Karpas-422 (cell line): ENCODE results near the gene NHS. TPM values are rescaled to one million over a fixed set of nuclear protein-coding genes. Genes with fewer than 3 reads are reported as not detected.

Source experiments
- DNase-seq: peaks from one replicate; pipeline ENCODE4 v3.0.0-alpha.2; 2015
- H2AFZ ChIP-seq: fragments of 200-600 bp; sonication (generic); 2 replicates; pipeline ENCODE4 v1.6.1; 2014; ENCODE audit warnings: antibody characterized with exemption, low read length, mixed read lengths
- H3K27ac ChIP-seq: fragments of 200-600 bp; sonication (generic); 2 replicates; pipeline ENCODE4 v1.5.1; 2014; ENCODE audit warnings: mild to moderate bottlenecking, low read length, moderate library complexity
- H3K27me3 ChIP-seq: fragments of 200-600 bp; sonication (generic); 2 replicates; pipeline ENCODE4 v1.6.1; 2014; ENCODE audit warnings: low read length, mixed read lengths
- H3K36me3 ChIP-seq: fragments of 200-600 bp; sonication (generic); 2 replicates; pipeline ENCODE4 v1.6.1; 2014; ENCODE audit warnings: low read length, mixed read lengths; ENCODE audit not compliant: insufficient read depth
- H3K4me1 ChIP-seq: fragments of 200-600 bp; sonication (generic); 2 replicates; pipeline ENCODE4 v1.6.1; 2014; ENCODE audit warnings: mild to moderate bottlenecking, low read length, mixed read lengths
- H3K4me2 ChIP-seq: fragments of 200-600 bp; sonication (generic); 2 replicates; pipeline ENCODE4 v1.6.1; 2014; ENCODE audit warnings: low read length, low read depth, mild to moderate bottlenecking; ENCODE audit not compliant: poor library complexity, severe bottlenecking
- H3K4me3 ChIP-seq: fragments of 200-600 bp; sonication (generic); 2 replicates; pipeline ENCODE4 v1.5.1; 2014; ENCODE audit warnings: mild to moderate bottlenecking, antibody characterized with exemption, low read length, mixed read lengths
- H3K79me2 ChIP-seq: fragments of 200-600 bp; sonication (generic); 2 replicates; pipeline ENCODE4 v1.6.1; 2014; ENCODE audit warnings: mild to moderate bottlenecking, low read length, mixed read lengths
- H3K9ac ChIP-seq: fragments of 200-600 bp; sonication (generic); 2 replicates; pipeline ENCODE4 v1.6.0; 2014; ENCODE audit warnings: low read length
- H3K9me2 ChIP-seq: fragments of 200-600 bp; sonication (generic), shearing (Covaris generic); replicated peaks from 2 replicates; pipeline ENCODE4 v1.6.0; 2014; ENCODE audit warnings: mild to moderate bottlenecking, low read length, moderate library complexity; ENCODE audit not compliant: insufficient read depth
- H3K9me3 ChIP-seq: fragments of 300-700, 200-600 bp; sonication (generic); 2 replicates; pipeline ENCODE4 v1.6.1; 2014; ENCODE audit warnings: low read length, mixed read lengths
- H4K20me1 ChIP-seq: fragments of 200-600 bp; sonication (generic); 2 replicates; pipeline ENCODE4 v1.6.1; 2014; ENCODE audit warnings: mild to moderate bottlenecking, antibody characterized with exemption, low read length, low read depth; ENCODE audit not compliant: insufficient read depth
- total RNA-seq: library from RNA; depleted of rRNA; stranded (reverse); fragments of >200 nt; shearing (Covaris generic); gene quantifications from 2 replicates; pipeline ENCODE4 v1.2.3, GENCODE V29; 2014; ENCODE audit warnings: low replicate concordance

The NHS gene
- total RNA-seq, 1 experiment from 2014 or later: 0.15 TPM

GRCh38 chrX:17380221-17380620, 5.2 kb downstream of the NHS start:
- H3K4me3 ChIP-seq: no peak overlapping the region

GRCh38 chrX:17390419-17390850, 15.4 kb downstream of the NHS start:
- Histone ChIP-seq H3K27ac (no peak overlapping the region), H3K27me3 (no peaks in the 10 kb centered on the region), H3K79me2 (no peaks in the 10 kb centered on the region), H2AFZ (no peak overlapping the region), H3K4me2 (no peak overlapping the region), H3K36me3 (no peaks in the 10 kb centered on the region), H3K4me1 (peaks cover 4% of the 10 kb centered on the region), H3K9ac (no peak overlapping the region), H3K9me2 (no peaks in the 10 kb centered on the region; the same call in 1 of the 2 replicates), H3K4me3 (no peak overlapping the region), H3K9me3 (no peaks in the 10 kb centered on the region), H4K20me1 (no peaks in the 10 kb centered on the region)
- DNase-seq: no peak

More at GRCh38 chrX:17380221-17380620, 5.2 kb downstream of the NHS start:
- DNase-seq: no peak
- no peaks in the 10 kb centered on the region for H3K27me3 ChIP-seq
- no peak overlapping the region for H3K4me2 ChIP-seq
- H3K9me2 ChIP-seq: no peaks in the 10 kb centered on the region
- no peaks in the 10 kb centered on the region for H3K79me2 ChIP-seq
- H3K4me1 ChIP-seq: no peaks in the 10 kb centered on the region
- H2AFZ ChIP-seq: no peak overlapping the region
- no peaks in the 10 kb centered on the region for H4K20me1 ChIP-seq
- H3K9ac ChIP-seq: no peak overlapping the region
- H3K36me3 ChIP-seq: no peaks in the 10 kb centered on the region
- H3K9me3 ChIP-seq: no peaks in the 10 kb centered on the region; the same call in none of the 2 replicates
- H3K27ac ChIP-seq: no peak overlapping the region

GRCh38 chrX:17395154-17395553, 20.2 kb downstream of the NHS start:
- H3K4me2 ChIP-seq: no peak overlapping the region

GRCh38 chrX:17397074-17397473, 22.1 kb downstream of the NHS start:
- Histone ChIP-seq H3K27me3 (no peaks in the 10 kb centered on the region), H3K9me2 (no peaks in the 10 kb centered on the region), H2AFZ (no peak overlapping the region), H3K4me1 (peaks cover 4% of the 10 kb centered on the region), H3K4me3 (no peak overlapping the region), H3K79me2 (no peaks in the 10 kb centered on the region), H3K27ac (no peak overlapping the region), H3K9ac (no peak overlapping the region), H3K4me2 (no peak overlapping the region), H3K9me3 (no peaks in the 10 kb centered on the region), H3K36me3 (no peaks in the 10 kb centered on the region), H4K20me1 (no peaks in the 10 kb centered on the region)
- DNase-seq: no peak

More at GRCh38 chrX:17395154-17395553, 20.2 kb downstream of the NHS start:
- Histone ChIP-seq H3K79me2 (no peaks in the 10 kb centered on the region), H3K36me3 (no peaks in the 10 kb centered on the region), H3K27ac (no peak overlapping the region), H3K4me3 (no peak overlapping the region), H3K4me1 (peaks cover 4% of the 10 kb centered on the region), H2AFZ (no peak overlapping the region), H3K27me3 (no peaks in the 10 kb centered on the region), H3K9ac (no peak overlapping the region), H4K20me1 (no peaks in the 10 kb centered on the region), H3K9me3 (no peaks in the 10 kb centered on the region), H3K9me2 (no peaks in the 10 kb centered on the region)
- no peak for DNase-seq

GRCh38 chrX:17403189-17403691, 28.2 kb downstream of the NHS start:
- H3K9me2 ChIP-seq: no peaks in the 10 kb centered on the region
- H3K27ac ChIP-seq: no peak overlapping the region
- H3K4me3 ChIP-seq: no peak overlapping the region
- no peaks in the 10 kb centered on the region for H3K36me3 ChIP-seq
- no peak overlapping the region for H3K9ac ChIP-seq
- H4K20me1 ChIP-seq: no peaks in the 10 kb centered on the region
- no peak overlapping the region for H3K4me2 ChIP-seq
- H3K79me2 ChIP-seq: no peaks in the 10 kb centered on the region
- DNase-seq: no peak
- no peaks in the 10 kb centered on the region for H3K9me3 ChIP-seq
- H3K4me1 ChIP-seq: no peaks in the 10 kb centered on the region
- H3K27me3 ChIP-seq: no peaks in the 10 kb centered on the region
- no peak overlapping the region for H2AFZ ChIP-seq

GRCh38 chrX:17403972-17404371, 29.0 kb downstream of the NHS start:
- no peaks in the 10 kb centered on the region for H3K4me1 ChIP-seq
- H3K36me3 ChIP-seq: no peaks in the 10 kb centered on the region
- no peak overlapping the region for H2AFZ ChIP-seq
- H3K79me2 ChIP-seq: no peaks in the 10 kb centered on the region
- H3K9me2 ChIP-seq: no peaks in the 10 kb centered on the region
- no peak overlapping the region for H3K9ac ChIP-seq
- no peaks in the 10 kb centered on the region for H3K9me3 ChIP-seq
- H4K20me1 ChIP-seq: no peaks in the 10 kb centered on the region
- H3K27ac ChIP-seq: no peak overlapping the region
- no peak overlapping the region for H3K4me3 ChIP-seq
- H3K27me3 ChIP-seq: no peaks in the 10 kb centered on the region
- no peak overlapping the region for H3K4me2 ChIP-seq
- no peak for DNase-seq

- no peaks in the 10 kb centered on the region for H4K20me1 ChIP-seq
- H3K27ac ChIP-seq: no peak overlapping the region
- H3K9ac ChIP-seq: no peak overlapping the region
- H3K4me3 ChIP-seq: no peak overlapping the region
- H3K4me1 ChIP-seq: no peaks in the 10 kb centered on the region
- no peaks in the 10 kb centered on the region for H3K36me3 ChIP-seq
- no peaks in the 10 kb centered on the region for H3K9me2 ChIP-seq
- H3K4me2 ChIP-seq: no peak overlapping the region
- H3K9me3 ChIP-seq: no peaks in the 10 kb centered on the region
- H3K27me3 ChIP-seq: no peaks in the 10 kb centered on the region
- no peaks in the 10 kb centered on the region for H3K79me2 ChIP-seq
- no peak overlapping the region for H2AFZ ChIP-seq
- DNase-seq: no peak
Observed at GRCh38 chrX:17405225-17405969, 30.4 kb downstream of the NHS start.

GRCh38 chrX:17409566-17410290, 34.7 kb downstream of the NHS start:
- H4K20me1 ChIP-seq: no peaks in the 10 kb centered on the region
- H3K36me3 ChIP-seq: no peaks in the 10 kb centered on the region
- no peak overlapping the region for H2AFZ ChIP-seq
- no peaks in the 10 kb centered on the region for H3K4me1 ChIP-seq
- H3K9ac ChIP-seq: no peak overlapping the region
- H3K27ac ChIP-seq: no peak overlapping the region
- no peaks in the 10 kb centered on the region for H3K9me3 ChIP-seq
- no peak overlapping the region for H3K4me2 ChIP-seq
- 0 out of 2 replicates have a peak, but pooled peaks cover 2% of the 10 kb centered on the region for H3K27me3 ChIP-seq
- no peaks in the 10 kb centered on the region for H3K9me2 ChIP-seq
- H3K4me3 ChIP-seq: no peak overlapping the region
- no peaks in the 10 kb centered on the region for H3K79me2 ChIP-seq
- DNase-seq: no peak
